Naive thymus-derived CD4-positive, alpha-beta T cell (primary cell): ENCODE results near the gene XCL2. TPM values are rescaled to one million over a fixed set of nuclear protein-coding genes. Genes with fewer than 3 reads are reported as not detected.

Experiments
- ATAC-seq: fragments of 150-1000 bp; cut with Tn5 transposase; 2 replicates; pipeline ENCODE4 v1.10.0; 2021; ENCODE audit warnings: mild to moderate bottlenecking, moderate library complexity
- CTCF ChIA-PET: fragments of 350-600 bp; sonication (Branson Sonifier 250); formaldehyde crosslinking; loops from one replicate; lab custom pipeline; 2021; ENCODE audit warnings: antibody characterized with exemption; lab: Charles Lee
- POLR2A ChIA-PET: fragments of 350-600 bp; sonication (Branson Sonifier 250); formaldehyde crosslinking; loops from one replicate; lab custom pipeline; 2021; ENCODE audit warnings: antibody characterized with exemption, inconsistent platforms; lab: Charles Lee
- DNase-seq, 9 donors: peaks; one replicate each; pipeline versions ENCODE4 v3.0.0 to v3.0.0-alpha.2; 2020 to 2022; ENCODE audit warnings: mixed read lengths in 1 of 9
- H3K27ac ChIP-seq: one replicate; pipeline ENCODE4 v1.7.0; 2013; ENCODE audit warnings: mild to moderate bottlenecking, low read depth, low read length, moderate library complexity
- H3K27me3 ChIP-seq, 2 donors: one replicate each; pipeline ENCODE4 v1.7.0; 2013; ENCODE audit warnings: low read length in 2 of 2, mild to moderate bottlenecking in 2 of 2, moderate library complexity in 2 of 2; ENCODE audit not compliant: control insufficient read depth in 2 of 2, insufficient read depth in 2 of 2
- H3K36me3 ChIP-seq, 3 experiments: 1 replicate in 2 of 3; 2 replicates in 1 of 3; pipeline ENCODE4 v1.7.0; 2013; ENCODE audit warnings: low read length in 3 of 3, mild to moderate bottlenecking in 3 of 3, moderate library complexity in 1 of 3; ENCODE audit not compliant: insufficient read depth in 3 of 3, control insufficient read depth in 2 of 3
- H3K4me1 ChIP-seq, 2 donors: one replicate each; pipeline ENCODE4 v1.7.0; 2013; ENCODE audit warnings: low read length in 2 of 2, mild to moderate bottlenecking in 2 of 2, moderate library complexity in 1 of 2; ENCODE audit not compliant: control insufficient read depth in 2 of 2, insufficient read depth in 2 of 2
- H3K4me3 ChIP-seq: 2 replicates; pipeline ENCODE4 v1.7.0; 2013; ENCODE audit warnings: mild to moderate bottlenecking, low read length
- H3K9me3 ChIP-seq, 3 experiments: 1 replicate in 2 of 3; 2 replicates in 1 of 3; pipeline ENCODE4 v1.7.0; 2013; ENCODE audit warnings: low read length in 3 of 3; ENCODE audit not compliant: control insufficient read depth in 2 of 3
- H3K27ac Mint-ChIP-seq, 9 donors: one replicate each; pipeline ENCODE4 v1.8.0; 2020 to 2022; ENCODE audit warnings: mixed read lengths in 9 of 9, mild to moderate bottlenecking in 8 of 9, moderate library complexity in 5 of 9, inconsistent platforms in 2 of 9
- H3K27me3 Mint-ChIP-seq, 5 donors: one replicate each; pipeline ENCODE4 v1.8.0; 2021 to 2022; ENCODE audit warnings: mixed read lengths in 5 of 5, mild to moderate bottlenecking in 1 of 5
- H3K36me3 Mint-ChIP-seq, 5 donors: one replicate each; pipeline ENCODE4 v1.8.0; 2020 to 2022; ENCODE audit warnings: mixed read lengths in 5 of 5, mild to moderate bottlenecking in 3 of 5, inconsistent platforms in 1 of 5
- H3K4me1 Mint-ChIP-seq, 7 donors: one replicate each; pipeline ENCODE4 v1.8.0; 2020 to 2022; ENCODE audit warnings: mixed read lengths in 7 of 7, mild to moderate bottlenecking in 3 of 7, inconsistent platforms in 1 of 7
- H3K4me3 Mint-ChIP-seq, 10 donors: one replicate each; pipeline ENCODE4 v1.8.0; 2020 to 2022; ENCODE audit warnings: mild to moderate bottlenecking in 10 of 10, mixed read lengths in 10 of 10, moderate library complexity in 6 of 10, inconsistent platforms in 2 of 10
- H3K9me3 Mint-ChIP-seq, 11 donors: one replicate each; pipeline ENCODE4 v1.8.0; 2020 to 2022; ENCODE audit warnings: mixed read lengths in 11 of 11, mild to moderate bottlenecking in 4 of 11, inconsistent platforms in 1 of 11, moderate library complexity in 1 of 11
- intact Hi-C, 2 donors: fragments of 100-400 bp; cut with micrococcal nuclease; formaldehyde crosslinking; loops; one replicate each; pipeline ENCODE4 v1.15.1; 2023
- polyA plus RNA-seq, 2 donors: library from polyadenylated mRNA; unstranded; fragments of 300-500 nt; fragmentation: Illumina TruSeq; gene quantifications; one replicate each; pipeline ENCODE4 v1.2.3, GENCODE V29; 2021
- total RNA-seq, 6 experiments: library from RNA in 5 of 6; stranded (reverse) in 5 of 6; gene quantifications; 1 replicate in 5 of 6; 2 replicates in 1 of 6; pipeline ENCODE4 v1.2.3 and lab custom pipeline; 2021 to 2026

XCL2 gene
- total and polyA plus RNA-seq, 7 experiments from 2014 or later = 0.61 to 7.0 (median 2.9) TPM; not detected in 3

GRCh38 chr1:168521401-168522000 lies 22.3 kb downstream of the XCL2 start:
- POLR2A ChIA-PET = interaction anchor here (1.1 to 2.1 kb wide), 4 partner anchors 10 to 76 kb away, joined by 3 to 11 read pairs (median 7); no protein-coding TSS in a partner anchor
- peak overlapping the region; percentile 83 to 94 (median 89) for H3K27ac Mint-ChIP-seq
- H3K4me1 ChIP-seq = peaks cover 36 to 50% of the 10 kb centered on the region in 2 donors
- ATAC-seq (peak; percentile 40), DNase-seq (peak in 4 of 9 donors; percentile 18 to 35 (median 22))
- peaks cover 0 to 2% (median 0%) of the 10 kb centered on the region in 5 donors for H3K27me3 Mint-ChIP-seq
- H3K4me1 Mint-ChIP-seq = peaks cover 42 to 60% (median 54%) of the 10 kb centered on the region in 7 donors
- CTCF ChIA-PET = interaction anchor here (0.7 kb wide), 1 partner anchor 82 kb away, joined by 4 read pairs; no protein-coding TSS in a partner anchor
- H3K4me3 Mint-ChIP-seq = peak overlapping the region; percentile 34 to 93 (median 62)
- H3K9me3 ChIP-seq = no peaks in the 10 kb centered on the region
- no peaks in the 10 kb centered on the region for H3K36me3 ChIP-seq
- H3K27ac ChIP-seq = peak overlapping the region; percentile 64
- H3K36me3 Mint-ChIP-seq = peaks cover 0 to 22% (median 4%) of the 10 kb centered on the region in 5 donors
- peak overlapping the region; percentile 21 for H3K4me3 ChIP-seq
- intact Hi-C loops = loop anchor here (1.0 to 2.0 kb wide), 3 partner anchors 8 to 21 kb away; no protein-coding TSS in a partner anchor
- H3K9me3 Mint-ChIP-seq = peaks cover 0 to 15% (median 10%) of the 10 kb centered on the region in 11 donors
- H3K27me3 ChIP-seq = no peaks in the 10 kb centered on the region

DNA sequence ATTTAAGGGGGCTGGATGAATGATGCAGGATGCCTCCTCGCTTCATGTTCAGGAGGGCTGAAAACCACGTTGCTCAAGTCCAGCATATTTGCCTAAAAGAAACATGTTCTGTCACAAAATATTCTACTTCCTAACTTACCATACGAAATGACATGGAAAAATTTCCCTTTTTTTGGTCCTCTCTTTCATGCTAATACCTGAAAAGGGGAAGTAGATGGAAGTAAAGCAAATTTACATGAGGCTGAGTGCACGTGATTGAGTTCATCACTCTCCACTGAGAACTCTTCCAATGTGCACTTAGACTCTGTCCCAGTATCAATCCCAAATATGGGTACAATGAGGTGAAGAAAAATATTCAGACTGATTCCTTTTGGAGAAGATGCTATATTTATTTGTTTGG lies 23.0 kb downstream of the XCL2 start:
- Mint-ChIP-seq H3K36me3 (peaks cover 0 to 22% (median 4%) of the 10 kb centered on the region in 5 donors), H3K9me3 (peaks cover 0 to 15% (median 10%) of the 10 kb centered on the region in 11 donors), H3K27me3 (peaks cover 0 to 2% (median 0%) of the 10 kb centered on the region in 5 donors), H3K27ac (peak overlapping the region; percentile 83 to 94 (median 89)), H3K4me3 (peak overlapping the region; percentile 39 to 93 (median 62)), H3K4me1 (peaks cover 42 to 60% (median 54%) of the 10 kb centered on the region in 7 donors)
- Histone ChIP-seq H3K4me1 (peaks cover 36 to 50% of the 10 kb centered on the region in 2 donors), H3K4me3 (peak overlapping the region; percentile 21), H3K27ac (peak overlapping the region; percentile 64), H3K27me3 (no peaks in the 10 kb centered on the region), H3K36me3 (no peaks in the 10 kb centered on the region), H3K9me3 (no peaks in the 10 kb centered on the region)
- ChIA-PET POLR2A (interaction anchor here (0.9 to 2.1 kb wide), 4 partner anchors 10 to 77 kb away, joined by 3 to 11 read pairs (median 4); no protein-coding TSS in a partner anchor), CTCF (interaction anchor here (0.7 kb wide), 1 partner anchor 81 kb away, joined by 4 read pairs; no protein-coding TSS in a partner anchor)
- peak; percentile 6 for ATAC-seq
- DNase-seq = no peak
- intact Hi-C loops = loop anchor here (1.0 to 2.0 kb wide), 4 partner anchors 8 to 20 kb away; no protein-coding TSS in a partner anchor

DNA sequence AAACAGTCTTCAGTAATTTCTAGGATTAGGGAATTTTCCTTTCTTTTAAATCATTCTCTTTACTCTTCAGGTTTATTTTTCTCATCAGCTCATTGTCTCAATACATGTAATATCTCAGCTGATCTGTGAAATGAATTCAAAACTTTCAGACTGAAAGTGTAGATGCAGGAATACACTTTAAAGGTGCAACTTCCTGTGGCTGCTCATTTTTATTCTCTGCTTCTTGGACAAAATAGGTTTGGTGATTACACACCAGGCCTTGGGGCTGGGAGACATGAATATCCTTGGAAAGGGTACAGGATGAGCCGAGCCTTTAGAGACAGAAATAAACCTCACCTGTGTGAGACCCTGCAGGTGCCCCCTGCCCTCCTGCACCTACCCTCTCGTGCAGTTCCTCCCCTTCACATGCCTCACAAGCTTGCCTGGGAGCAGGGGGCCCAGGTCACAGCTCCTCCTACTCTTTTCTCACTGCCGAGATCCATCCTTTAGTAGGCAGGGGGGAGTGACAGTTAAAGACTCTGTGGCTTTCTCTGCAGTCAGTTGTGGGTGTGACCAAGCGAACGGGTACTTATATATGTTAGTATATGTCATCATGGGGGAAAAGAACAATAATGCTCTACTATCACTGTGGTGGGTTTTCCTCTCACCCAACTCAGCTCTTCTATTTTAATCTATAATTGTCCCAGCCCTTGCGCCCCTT lies 23.6 kb downstream of the XCL2 start:
- ChIA-PET CTCF (no interaction called here), POLR2A (interaction anchor here (0.9 to 2.1 kb wide), 2 partner anchors 11 to 76 kb away, joined by 4 to 11 read pairs; no protein-coding TSS in a partner anchor)
- peaks cover 45 to 64% (median 57%) of the 10 kb centered on the region in 7 donors for H3K4me1 Mint-ChIP-seq
- ATAC-seq (peak; percentile 87), DNase-seq (peak in 4 of 9 donors; percentile 7 to 17 (median 11))
- H3K36me3 Mint-ChIP-seq = peaks cover 0 to 20% (median 4%) of the 10 kb centered on the region in 5 donors
- peak overlapping the region; percentile 83 to 94 (median 89) for H3K27ac Mint-ChIP-seq
- intact Hi-C loops = loop anchor here in 1 of 2 donors (1.0 to 2.0 kb wide), 2 partner anchors 15 to 19 kb away; no protein-coding TSS in a partner anchor
- H3K36me3 ChIP-seq = no peaks in the 10 kb centered on the region
- H3K27me3 ChIP-seq = no peaks in the 10 kb centered on the region
- H3K27ac ChIP-seq = peak overlapping the region; percentile 64
- H3K4me3 ChIP-seq = peak overlapping the region; percentile 21
- H3K27me3 Mint-ChIP-seq = peaks cover 0 to 2% (median 0%) of the 10 kb centered on the region in 5 donors
- H3K9me3 Mint-ChIP-seq = peaks cover 0 to 15% (median 10%) of the 10 kb centered on the region in 11 donors
- H3K9me3 ChIP-seq = no peaks in the 10 kb centered on the region
- peaks cover 42 to 53% of the 10 kb centered on the region in 2 donors for H3K4me1 ChIP-seq
- H3K4me3 Mint-ChIP-seq = peak overlapping the region; percentile 54 to 93 (median 68)

DNA sequence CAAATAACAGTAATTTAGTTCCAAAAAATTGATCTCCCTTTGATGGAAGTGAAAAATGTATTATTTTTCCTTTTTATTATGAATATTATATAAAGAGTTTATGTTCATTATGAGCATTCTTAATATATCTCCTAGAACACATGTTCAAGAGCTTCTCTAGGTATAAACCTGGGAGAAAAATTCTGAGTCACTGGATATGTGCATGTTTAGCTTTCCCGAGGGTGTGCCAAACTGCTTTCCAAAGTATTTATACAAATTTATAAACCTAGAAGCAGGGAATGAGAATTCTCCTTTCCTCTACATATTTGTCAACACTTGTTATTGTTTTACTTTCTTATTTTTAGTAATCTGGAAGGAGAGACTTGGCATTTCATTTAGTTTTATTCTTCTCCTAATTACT lies 25.0 kb downstream of the XCL2 start:
- Histone ChIP-seq H3K36me3 (no peaks in the 10 kb centered on the region), H3K27me3 (no peaks in the 10 kb centered on the region), H3K4me3 (no peak overlapping the region), H3K4me1 (peaks cover 54 to 66% of the 10 kb centered on the region in 2 donors), H3K9me3 (no peaks in the 10 kb centered on the region), H3K27ac (no peak overlapping the region)
- Mint-ChIP-seq H3K27ac (peak overlapping the region in 1 of 9 donors; percentile 15), H3K4me1 (peaks cover 56 to 70% (median 67%) of the 10 kb centered on the region in 7 donors), H3K4me3 (no peak overlapping the region), H3K36me3 (peaks cover 0 to 20% (median 4%) of the 10 kb centered on the region in 5 donors), H3K9me3 (peaks cover 0 to 8% (median 4%) of the 10 kb centered on the region in 11 donors), H3K27me3 (peaks cover 0 to 2% (median 0%) of the 10 kb centered on the region in 5 donors)
- DNase-seq (no peak), ATAC-seq (no peak)
- intact Hi-C loops = loop anchor here in 1 of 2 donors (10.0 kb wide), 1 partner anchor 46 kb away; no protein-coding TSS in a partner anchor
- CTCF ChIA-PET = interaction anchor here (0.5 kb wide), 1 partner anchor 86 kb away, joined by 3 read pairs; no protein-coding TSS in a partner anchor
- POLR2A ChIA-PET = interaction anchor here (0.5 to 2.9 kb wide), 3 partner anchors 13 to 573 kb away, joined by 3 to 11 read pairs (median 4); no protein-coding TSS in a partner anchor

- no peak for ATAC-seq
- no peak overlapping the region for H3K4me3 ChIP-seq
- POLR2A ChIA-PET = interaction anchor here (1.1 to 2.9 kb wide), 3 partner anchors 12 to 17 kb away, joined by 3 to 11 read pairs (median 3); no protein-coding TSS in a partner anchor
- Mint-ChIP-seq H3K36me3 (peaks cover 0 to 18% (median 4%) of the 10 kb centered on the region in 5 donors), H3K27ac (peak overlapping the region in 3 of 9 donors; percentile 8 to 16 (median 15)), H3K4me3 (peak overlapping the region in 1 of 10 donors; percentile 51), H3K4me1 (peaks cover 60 to 74% (median 72%) of the 10 kb centered on the region in 7 donors), H3K27me3 (peaks cover 0 to 2% (median 0%) of the 10 kb centered on the region in 5 donors), H3K9me3 (peaks cover 0 to 4% (median 3%) of the 10 kb centered on the region in 11 donors)
- CTCF ChIA-PET = no interaction called here
- no peaks in the 10 kb centered on the region for H3K27me3 ChIP-seq
- peaks cover 60 to 71% of the 10 kb centered on the region in 2 donors for H3K4me1 ChIP-seq
- no peaks in the 10 kb centered on the region for H3K9me3 ChIP-seq
- no peaks in the 10 kb centered on the region for H3K36me3 ChIP-seq
- no peak for DNase-seq
- intact Hi-C loops = loop anchor here in 1 of 2 donors (10.0 kb wide), 1 partner anchor 47 kb away; no protein-coding TSS in a partner anchor
- H3K27ac ChIP-seq = no peak overlapping the region
Measured at GRCh38 chr1:168518201-168518689, 25.6 kb downstream of the XCL2 start.
